GM19193 (cell line): Measurements from ENCODE around the gene OR8B8.

Experiments
- POLR2A ChIP-seq: IDR thresholded peaks from 4 replicates; pipeline ENCODE4 v1.6.1; 2011; ENCODE audit not compliant: insufficient read depth, insufficient read length; ENCODE audit errors: extremely low read depth

Gene OR8B8

GRCh38 chr11:124460459-124460858 lies 15.0 kb upstream of the OR8B8 start:
- no peak for TF ChIP-seq POLR2A

- TF ChIP-seq POLR2A = no peak
Observed at GRCh38 chr11:124454552-124454951, 9.1 kb upstream of the OR8B8 start.

GRCh38 chr11:124446916-124447315 lies 1.4 kb upstream of the OR8B8 start:
- no peak for TF ChIP-seq POLR2A

GRCh38 chr11:124442847-124443246 lies 2.6 kb downstream of the OR8B8 start:
- TF ChIP-seq POLR2A = no peak

GRCh38 chr11:124442442-124442841 lies 3.1 kb downstream of the OR8B8 start:
- TF ChIP-seq POLR2A = no peak

- no peak for TF ChIP-seq POLR2A
Observed at GRCh38 chr11:124441519-124441918, 4.0 kb downstream of the OR8B8 start.

- TF ChIP-seq POLR2A = no peak
Observed at GRCh38 chr11:124441081-124441480, 4.4 kb downstream of the OR8B8 start.

- TF ChIP-seq POLR2A = no peak
Observed at GRCh38 chr11:124440608-124441007, 4.9 kb downstream of the OR8B8 start.

- TF ChIP-seq POLR2A = no peak
Observed at GRCh38 chr11:124434699-124435098, 10.8 kb downstream of the OR8B8 start.

GRCh38 chr11:124429599-124429998 lies 15.9 kb downstream of the OR8B8 start:
- no peak for TF ChIP-seq POLR2A

GRCh38 chr11:124424384-124424921 lies 21.0 kb downstream of the OR8B8 start, which contains the start of gene OR8B4:
Gene OR8B4 (minus strand): TSS chr11:124424871. CDS start chr11:124424871, 0 bp downstream.
- no peak for TF ChIP-seq POLR2A

GRCh38 chr11:124421043-124421442 lies 24.5 kb downstream of the OR8B8 start:
- no peak for TF ChIP-seq POLR2A

- TF ChIP-seq POLR2A = no peak
Observed at GRCh38 chr11:124415356-124415923, 30.1 kb downstream of the OR8B8 start.

- TF ChIP-seq POLR2A = no peak
Observed at GRCh38 chr11:124409906-124410305, 35.6 kb downstream of the OR8B8 start.

- TF ChIP-seq POLR2A = no peak
Observed at GRCh38 chr11:124405581-124405980, 39.9 kb downstream of the OR8B8 start.

GRCh38 chr11:124402326-124402922 lies 43.1 kb downstream of the OR8B8 start:
- no peak for TF ChIP-seq POLR2A
